NCI-H226 (cell line): ENCODE results near the gene NOS2.
"Not testable (repeated sequence)": the region's sequence is repeated elsewhere in the genome, so short reads cannot be mapped to it uniquely, and the experiment has no call there.

Experiments used
- DNase-seq: peaks from one replicate; pipeline ENCODE4 v3.0.0-alpha.2; 2015

NOS2 gene

GRCh38 chr17:27753726-27754125 is 46.6 kb downstream of the NOS2 start:
- DNase-seq = not testable (repeated sequence)

- not testable (repeated sequence) for DNase-seq
These were observed 47.3 kb downstream of the NOS2 start for GRCh38 chr17:27752831-27753619.

- no peak for DNase-seq
These were observed 48.5 kb downstream of the NOS2 start for GRCh38 chr17:27751622-27752490.

- no peak for DNase-seq
These were observed 49.2 kb downstream of the NOS2 start for GRCh38 chr17:27751166-27751565.

GRCh38 chr17:27749562-27750150 is 50.7 kb downstream of the NOS2 start:
- DNase-seq = not testable (repeated sequence)

GRCh38 chr17:27748360-27748825 is 51.9 kb downstream of the NOS2 start:
- DNase-seq = no peak

GRCh38 chr17:27747462-27748359 is 52.6 kb downstream of the NOS2 start:
- DNase-seq = no peak

- no peak for DNase-seq
These were observed 53.4 kb downstream of the NOS2 start for GRCh38 chr17:27746881-27747280.

- DNase-seq = not testable (repeated sequence)
These were observed 54.0 kb downstream of the NOS2 start for GRCh38 chr17:27746320-27746719.

- DNase-seq = not testable (repeated sequence)
These were observed 55.0 kb downstream of the NOS2 start for GRCh38 chr17:27745207-27745830.

- DNase-seq = no peak
These were observed 56.9 kb downstream of the NOS2 start for GRCh38 chr17:27743281-27743885.

GRCh38 chr17:27741971-27742575 is 58.3 kb downstream of the NOS2 start:
- DNase-seq = no peak

- DNase-seq = no peak
These were observed 58.9 kb downstream of the NOS2 start for GRCh38 chr17:27741361-27741861.

- not testable (repeated sequence) for DNase-seq
These were observed 59.8 kb downstream of the NOS2 start for GRCh38 chr17:27740541-27740940.

- DNase-seq = no peak
These were observed 66.6 kb downstream of the NOS2 start for GRCh38 chr17:27733773-27734172.

GRCh38 chr17:27732746-27733145 is 67.6 kb downstream of the NOS2 start:
- not testable (repeated sequence) for DNase-seq

- not testable (repeated sequence) for DNase-seq
These were observed 74.3 kb downstream of the NOS2 start for GRCh38 chr17:27725982-27726381.

GRCh38 chr17:27721797-27722196 is 78.5 kb downstream of the NOS2 start:
- no peak for DNase-seq
